GM18517 (cell line): ENCODE results near the gene ZNF532.

Experiments
- ATAC-seq: cut with Tn5 transposase; IDR thresholded peaks from one replicate; pipeline ENCODE4 v1.9.1; 2021; ENCODE audit warnings: mild to moderate bottlenecking, moderate library complexity; ENCODE audit not compliant: unreplicated experiment

The ZNF532 gene

GRCh38 chr18:58975781-58976180, 111.1 kb downstream of the ZNF532 start:
- no peak for ATAC-seq

DNA sequence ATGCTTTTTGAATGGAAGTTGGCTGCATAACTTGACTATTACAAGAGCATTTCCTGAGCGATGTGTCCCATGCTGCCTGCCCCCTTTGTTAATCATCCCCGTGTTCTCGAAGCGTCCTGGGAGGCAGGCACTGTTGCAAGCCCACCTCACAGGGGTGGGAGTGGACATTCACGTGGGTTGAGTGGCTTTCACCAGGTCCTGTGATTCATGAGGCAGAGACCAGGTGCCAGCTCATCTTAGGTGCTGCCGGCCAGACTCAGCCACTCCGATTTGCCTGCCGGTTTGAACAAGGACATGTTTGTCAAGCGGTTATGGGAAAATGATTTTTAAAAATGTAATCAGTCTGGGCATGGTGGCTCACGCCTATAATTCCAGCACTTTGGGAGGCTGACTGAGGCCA, 112.5 kb downstream of the ZNF532 start:
- ATAC-seq: no peak

DNA sequence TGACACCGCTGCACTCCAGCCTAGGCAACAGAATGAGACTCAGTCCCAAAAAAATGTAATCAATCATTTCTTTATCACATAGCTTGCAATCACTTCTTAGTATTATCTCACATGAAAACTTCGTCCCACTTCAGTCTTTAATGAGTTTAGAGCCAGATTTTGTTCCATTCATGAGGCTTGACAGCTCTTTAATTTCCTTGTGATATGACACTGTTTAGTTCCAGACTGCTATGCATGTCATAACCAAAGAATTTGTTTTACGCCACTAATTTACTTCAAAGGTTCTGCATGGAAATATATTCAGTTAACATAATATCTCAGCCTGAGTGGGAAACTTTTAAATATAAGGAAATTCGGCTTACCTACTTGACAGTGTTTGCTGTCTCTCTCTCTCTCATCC, 113.1 kb downstream of the ZNF532 start:
- no peak for ATAC-seq

- no peak for ATAC-seq
Measured at GRCh38 chr18:58978916-58979315, 114.2 kb downstream of the ZNF532 start.

DNA sequence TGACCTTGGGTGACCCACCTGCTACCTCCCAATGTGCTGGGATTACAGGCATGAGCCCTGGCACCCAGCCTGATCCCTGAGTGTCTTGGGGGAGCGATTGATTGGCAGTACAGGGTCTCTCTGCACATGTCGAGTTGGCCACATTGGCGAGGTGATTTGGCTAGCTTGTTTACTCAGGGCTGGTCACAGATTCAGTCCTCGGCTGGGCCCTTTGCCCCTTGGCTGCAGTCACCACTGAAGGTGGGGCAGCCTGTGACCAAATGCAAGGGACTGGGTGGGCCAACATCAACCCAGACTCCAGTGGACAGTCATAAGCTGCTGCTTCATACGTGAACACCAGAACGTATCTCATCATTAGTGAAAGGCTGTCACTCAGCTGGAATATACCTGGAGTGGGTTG, 114.9 kb downstream of the ZNF532 start:
- no peak for ATAC-seq

DNA sequence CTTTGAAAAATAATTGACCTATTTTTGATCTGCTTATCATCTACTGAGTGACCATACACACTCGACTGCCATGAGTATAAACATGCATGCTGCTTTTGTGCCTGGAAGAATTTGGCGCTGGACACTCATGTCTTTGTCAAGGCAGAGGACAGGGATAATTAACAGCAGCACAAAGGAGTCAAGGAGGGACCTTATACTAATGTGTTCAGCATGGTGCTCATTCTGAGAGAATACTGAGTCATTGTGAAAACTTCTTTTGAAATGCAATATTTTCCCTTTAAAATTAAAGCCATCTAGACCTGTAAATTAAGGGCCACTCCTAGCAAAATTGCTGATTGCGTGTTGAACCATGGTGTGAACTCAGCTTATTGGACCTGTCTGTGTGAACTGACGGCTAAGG, 116.3 kb downstream of the ZNF532 start:
- no peak for ATAC-seq

GRCh38 chr18:58983260-58984155, 118.8 kb downstream of the ZNF532 start:
- no peak for ATAC-seq

DNA sequence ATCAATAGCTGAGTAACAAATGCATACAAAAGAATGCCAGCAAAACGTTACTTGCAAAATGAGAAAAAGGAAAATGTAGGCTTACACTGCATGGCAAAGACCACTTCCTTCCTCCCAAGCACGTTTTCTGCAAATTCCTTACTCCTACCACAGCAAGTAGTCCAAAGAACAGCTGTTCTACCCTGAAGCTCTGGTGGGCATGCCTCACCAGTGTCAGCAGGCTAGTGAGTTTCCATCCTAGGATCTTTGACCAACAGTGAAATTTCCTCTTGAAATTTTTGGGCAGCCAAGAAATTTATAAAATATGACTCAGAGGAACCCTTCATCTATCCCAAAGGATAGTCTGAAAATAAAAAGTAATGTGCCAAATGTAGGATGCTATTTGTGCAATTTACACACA, 123.9 kb downstream of the ZNF532 start:
- no peak for ATAC-seq

- no peak for ATAC-seq
Measured at GRCh38 chr18:58989184-58989759, 124.6 kb downstream of the ZNF532 start.

DNA sequence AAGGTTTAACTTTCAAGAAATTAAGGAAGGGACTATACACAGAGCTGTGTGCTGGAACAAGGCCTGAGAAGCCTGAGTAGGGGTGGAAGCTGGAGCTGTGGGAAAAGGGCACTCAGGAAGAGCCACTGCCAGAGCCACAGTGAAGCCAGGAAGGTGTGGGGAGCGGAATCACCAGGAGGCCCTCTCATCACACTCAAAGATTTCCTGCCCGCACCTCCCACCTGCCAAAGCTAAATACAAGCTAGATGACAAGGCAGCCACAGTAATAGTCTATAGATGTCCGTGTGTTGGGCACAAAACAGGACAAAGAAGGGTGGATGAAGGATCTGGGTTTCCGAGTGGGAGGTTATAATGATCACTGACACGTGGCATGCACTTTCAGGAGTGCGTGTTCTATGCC, 126.0 kb downstream of the ZNF532 start:
- ATAC-seq: no peak

DNA sequence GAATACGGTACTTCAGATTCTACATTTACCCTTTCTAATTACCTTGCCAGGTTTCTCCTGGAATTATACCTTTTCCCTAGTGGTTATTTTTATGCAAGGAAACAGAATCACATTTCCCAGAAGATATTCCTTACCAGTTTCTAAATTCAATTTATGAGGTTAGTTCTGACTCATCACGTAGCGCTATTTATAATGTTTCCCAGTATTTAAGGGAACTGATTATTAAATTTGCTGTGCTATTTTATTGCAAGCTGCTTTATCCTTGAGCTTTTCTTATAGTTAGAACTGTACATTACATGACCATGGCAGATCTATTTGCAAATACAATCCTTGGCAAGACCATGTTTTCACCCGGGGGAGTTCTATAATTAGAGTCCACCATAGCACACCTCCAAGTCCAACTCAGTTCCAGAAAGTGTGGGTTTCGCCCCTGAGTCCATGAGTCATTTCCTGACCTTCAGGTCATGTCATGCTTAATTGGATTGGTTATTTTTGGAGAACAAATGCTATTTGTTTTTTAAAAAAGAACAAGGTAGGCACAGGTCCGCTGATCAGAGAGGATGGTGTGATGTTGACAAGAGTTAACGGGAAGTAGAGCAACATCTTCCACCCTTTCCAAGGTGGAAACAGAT, 126.6 kb downstream of the ZNF532 start:
- ATAC-seq: peak; percentile 74

DNA sequence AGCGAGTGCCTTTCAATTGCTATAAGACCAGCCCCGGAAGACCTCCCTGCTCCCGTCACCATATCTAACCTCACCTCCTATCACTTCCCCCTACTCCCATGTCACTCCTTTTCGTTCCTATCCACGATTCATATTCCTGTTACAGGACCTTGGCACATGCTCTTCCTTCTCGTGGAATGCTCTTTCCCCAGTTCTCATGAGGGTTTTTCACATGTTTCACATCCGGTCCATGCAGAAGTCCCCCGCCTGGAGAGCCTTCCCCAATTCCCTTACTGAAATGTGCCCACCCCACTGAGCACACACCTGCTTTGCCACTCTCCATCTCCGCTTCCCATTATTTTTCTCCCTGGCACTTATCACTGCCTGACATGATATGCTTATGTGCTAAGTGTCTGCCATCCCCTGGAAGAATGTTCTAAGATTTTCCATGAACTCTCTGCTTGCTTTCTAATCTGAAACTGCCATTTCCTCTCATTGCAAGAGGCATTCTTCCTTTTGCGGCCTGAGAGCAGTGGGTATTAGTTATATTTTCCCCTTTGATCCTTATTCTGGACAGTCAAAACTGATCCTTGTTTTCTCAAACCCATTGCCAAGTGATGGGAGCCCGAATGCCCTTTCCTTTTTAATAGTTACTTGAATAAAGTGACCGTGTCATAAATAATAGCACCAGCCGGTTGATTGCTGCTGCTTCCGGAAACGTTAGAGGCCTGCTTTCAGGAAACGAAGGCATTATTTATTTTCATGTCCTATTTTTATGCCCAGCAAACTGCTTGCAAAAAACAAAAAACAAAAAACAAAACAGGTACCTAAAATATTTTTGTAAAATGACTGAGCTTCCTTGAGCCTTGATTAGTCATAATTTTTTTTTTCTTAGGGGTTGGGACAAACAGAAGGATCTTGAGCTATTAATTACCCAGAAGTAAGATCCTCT, 127.9 kb downstream of the ZNF532 start:
- no peak for ATAC-seq

- ATAC-seq: no peak
Measured at GRCh38 chr18:58993260-58993659, 128.6 kb downstream of the ZNF532 start.

GRCh38 chr18:58995663-58996062, 131.0 kb downstream of the ZNF532 start:
- no peak for ATAC-seq

DNA sequence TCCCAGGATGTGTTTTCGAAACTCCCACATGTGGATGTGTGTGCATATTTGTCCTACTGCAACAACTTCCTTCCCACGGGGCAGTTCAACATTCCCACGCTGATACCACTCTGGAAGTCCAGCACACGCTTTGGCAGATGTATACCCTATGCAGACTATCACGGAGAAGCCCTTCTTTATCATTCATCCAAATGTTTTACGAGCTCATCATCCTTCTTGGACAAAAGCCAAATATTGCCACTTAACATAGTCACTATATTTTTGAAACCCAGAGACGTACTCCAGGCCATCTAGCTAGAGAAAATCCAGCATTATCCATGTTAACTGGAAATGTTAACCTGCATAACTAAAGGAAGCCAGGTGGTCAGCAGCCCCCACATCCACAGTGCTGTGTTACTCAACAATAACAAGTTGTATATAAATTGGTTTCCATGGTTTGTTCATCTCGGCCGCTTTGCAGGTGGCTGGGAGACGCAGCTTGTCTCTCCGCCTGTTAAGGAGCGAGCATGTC, 131.5 kb downstream of the ZNF532 start:
- no peak for ATAC-seq

DNA sequence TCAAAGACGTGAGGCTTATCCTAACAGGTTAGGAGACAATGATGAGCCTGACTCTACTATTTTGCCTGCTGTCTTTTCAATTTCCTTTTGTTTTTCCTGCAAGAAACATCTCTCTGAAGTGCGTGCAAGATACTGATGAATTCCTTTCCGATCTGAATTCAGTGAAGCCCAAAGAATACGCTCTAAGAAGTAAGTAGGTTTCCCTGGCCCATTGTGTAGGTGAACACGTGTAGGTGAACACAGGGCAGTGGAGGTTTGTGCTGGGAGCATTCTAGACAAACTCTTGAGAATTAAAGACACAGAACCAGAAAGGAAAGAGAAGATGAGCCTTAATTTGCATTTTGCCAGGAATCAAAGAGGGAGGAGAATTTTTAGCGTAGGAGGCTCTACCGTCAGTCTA, 132.0 kb downstream of the ZNF532 start:
- no peak for ATAC-seq

- ATAC-seq: no peak
Measured at GRCh38 chr18:58997811-58998337, 133.2 kb downstream of the ZNF532 start.

- ATAC-seq: peak; percentile 84
Measured at GRCh38 chr18:58998401-58999203, 133.9 kb downstream of the ZNF532 start.

DNA sequence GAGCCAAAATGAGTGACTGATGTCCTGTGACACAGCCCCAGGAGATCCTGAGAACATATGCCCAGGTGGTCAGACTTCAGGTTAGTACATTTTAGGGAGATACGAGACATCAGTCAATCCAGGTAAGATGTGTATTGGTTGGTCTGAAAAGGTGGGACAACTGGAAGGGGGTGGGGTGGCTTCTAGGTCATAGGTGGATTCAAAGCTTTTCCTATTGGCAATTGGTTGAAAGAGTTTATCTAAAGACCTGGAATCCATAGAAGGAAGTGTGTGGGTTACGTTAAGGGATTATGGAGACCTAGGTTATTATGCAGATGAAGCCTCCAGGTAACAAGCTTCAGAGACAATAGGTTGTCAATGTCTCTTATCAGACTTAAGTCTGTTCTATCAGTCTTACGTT, 136.5 kb downstream of the ZNF532 start:
- no peak for ATAC-seq

GRCh38 chr18:59001721-59002120, 137.0 kb downstream of the ZNF532 start:
- ATAC-seq: no peak
